Vein endothelial cell (primary cell): Measurements from ENCODE around the gene IQCB1. TPM values are rescaled to one million over a fixed set of nuclear protein-coding genes. Genes with fewer than 3 reads are reported as not detected.

Experiments used
- total RNA-seq: library from RNA; depleted of rRNA; stranded (reverse); fragments of >200 nt; gene quantifications from 2 replicates; pipeline ENCODE4 v1.2.3, GENCODE V29; 2012

Gene IQCB1
- total RNA-seq: 12.4 and 15.3 TPM in 2 replicates

GRCh38 chr3:121834671-121835464 is at the start of gene IQCB1, which contains the start of gene EAF2:
TSS of gene IQCB1 (minus strand) at chr3:121835060. CDS start at chr3:121828960, 6,100 bp downstream.
TSS of gene EAF2 (plus strand) at chr3:121835209. CDS start at chr3:121835286, 77 bp downstream.

GRCh38 chr3:121749276-121750086 is 85.4 kb downstream of the IQCB1 start, which contains the start of gene GOLGB1:
TSS of gene GOLGB1 (minus strand) at chr3:121749741. CDS start at chr3:121730971, 18,770 bp downstream.

Other genes with a start within 250 kb of the IQCB1 start
- not detected in 2 replicates for gene FBXO40, start 241.7 kb downstream of the IQCB1 start, total RNA-seq
- gene HCLS1, start 174.2 kb downstream of the IQCB1 start, total RNA-seq: 31.7 and 34.3 TPM in 2 replicates
- gene GOLGB1, start 85.3 kb downstream of the IQCB1 start, total RNA-seq: 35.3 and 48.3 TPM in 2 replicates
- gene EAF2, start 149 bp upstream of the IQCB1 start, total RNA-seq: 0.33 and 1.6 TPM in 2 replicates
- under 0.01 and 0.33 TPM in 2 replicates for gene SLC15A2, start 59.3 kb upstream of the IQCB1 start, total RNA-seq
- gene ILDR1, start 187.2 kb upstream of the IQCB1 start, total RNA-seq: not detected in 2 replicates
- gene CD86, start 220.3 kb upstream of the IQCB1 start, total RNA-seq: not detected in 2 replicates